A549 (cell line): Measurements from ENCODE around the gene ADRA2A. TPM values are rescaled to one million over a fixed set of nuclear protein-coding genes. Genes with fewer than 3 reads are reported as not detected.

Source experiments
- ATAC-seq, 2 experiments: fragments of 200-7000 bp in 1 of 2; fragments of >200 bp in 1 of 2; cut with Nextera tagmentation in 1 of 2; cut with Tn5 transposase in 1 of 2; 3 replicates each; pipeline versions ENCODE4 v1.8.0 to v1.9.1; 2018 to 2020; ENCODE audit warnings: mild to moderate bottlenecking in 1 of 2, moderate library complexity in 1 of 2
- CTCF ChIA-PET: fragments of 300-600 bp; sonication (Branson Sonifier 250); formaldehyde crosslinking; extraction: SDS; loops from one replicate; lab custom pipeline; 2021; ENCODE audit warnings: antibody characterized with exemption, inconsistent platforms; lab: Yijun Ruan, JAX
- POLR2A ChIA-PET: fragments of 350-600 bp; formaldehyde crosslinking; extraction: SDS; loops from one replicate; lab custom pipeline; 2021; ENCODE audit warnings: antibody characterized with exemption, inconsistent platforms; lab: Yijun Ruan, JAX
- DNase-seq, 2 experiments: peaks; one replicate each; pipeline versions ENCODE4 v3.0.0 to v3.0.0-alpha.2; 2011 to 2016; ENCODE audit warnings: low read depth in 1 of 2, low spot score in 1 of 2
- FAIRE-seq: peaks from 2 replicates; lab custom pipeline; 2011; peaks lifted over from hg19 to GRCh38; lab: Jason Lieb, UNC
- H3K27ac ChIP-seq, 2 experiments: fragments of >200 bp; sonication (Bioruptor Twin); formaldehyde crosslinking; 3 replicates each; pipeline ENCODE4 v1.5.1; 2016 to 2017
- H3K4me1 ChIP-seq: fragments of >200 bp; sonication (Bioruptor Twin); formaldehyde crosslinking; 3 replicates; pipeline ENCODE4 v1.6.1; 2016
- H3K4me2 ChIP-seq: fragments of >200 bp; sonication (Bioruptor Twin); formaldehyde crosslinking; 3 replicates; pipeline ENCODE4 v1.6.1; 2016
- H3K4me3 ChIP-seq: fragments of >200 bp; sonication (Bioruptor Twin); formaldehyde crosslinking; 3 replicates; pipeline ENCODE4 v1.5.1; 2016
- H3K9me3 ChIP-seq: fragments of >200 bp; sonication (Bioruptor Twin); formaldehyde crosslinking; 3 replicates; pipeline ENCODE4 v1.6.1; 2016
- ATOH8 ChIP-seq: fragments of 250-450 bp; sonication (Bioruptor Pico); IDR thresholded peaks from 2 replicates; pipeline ENCODE4 v1.5.0; 2020; ENCODE audit warnings: low read depth, mild to moderate bottlenecking, moderate library complexity
- BCL3 ChIP-seq: fragments of >200 bp; sonication (Bioruptor Twin); formaldehyde crosslinking; IDR thresholded peaks from 3 replicates; pipeline ENCODE4 v1.6.1; 2016
- BHLHE40 ChIP-seq: IDR thresholded peaks from 2 replicates; pipeline ENCODE4 v1.6.1; 2012; ENCODE audit warnings: low read depth, low read length, inconsistent platforms
- EP300 ChIP-seq, 2 experiments: fragments of >200 bp; sonication (Bioruptor Twin); formaldehyde crosslinking; IDR thresholded peaks; 2 replicates in 1 of 2; 3 replicates in 1 of 2; pipeline ENCODE4 v1.6.1; 2016 to 2017
- GATA3 ChIP-seq: IDR thresholded peaks from 2 replicates; pipeline ENCODE4 v1.6.1; 2012; ENCODE audit warnings: borderline replicate concordance
- HOXA7 ChIP-seq: fragments of 250-450 bp; sonication (Bioruptor Pico); IDR thresholded peaks from 2 replicates; pipeline ENCODE4 v1.5.0; 2020; ENCODE audit warnings: mild to moderate bottlenecking, moderate library complexity
- MYC ChIP-seq: IDR thresholded peaks from 2 replicates; pipeline ENCODE4 v1.6.1; 2012; ENCODE audit warnings: mild to moderate bottlenecking, inconsistent platforms, low read length, improper control_type of control experiment, borderline replicate concordance
- NFE2L2 ChIP-seq: fragments of 150-350 bp; conservative IDR thresholded peaks from 2 replicates; pipeline ENCODE4 v1.6.1; 2014; ENCODE audit warnings: low read length
- NR3C1 ChIP-seq: fragments of >200 bp; sonication (Bioruptor Twin); formaldehyde crosslinking; IDR thresholded peaks from 3 replicates; pipeline ENCODE4 v1.6.1; 2017
- POLR2AphosphoS2 ChIP-seq: conservative IDR thresholded peaks from 2 replicates; pipeline ENCODE4 v1.6.1; 2012; ENCODE audit warnings: low read length, improper control_type of control experiment, inconsistent platforms
- RARB ChIP-seq: fragments of 250-450 bp; sonication (Bioruptor Pico); IDR thresholded peaks from 2 replicates; pipeline ENCODE4 v1.8.0; 2021; ENCODE audit warnings: mild to moderate bottlenecking, moderate library complexity
- ZC3H11A ChIP-seq: fragments of 450-650 bp; IDR thresholded peaks from 2 replicates; pipeline ENCODE4 v1.6.1; 2014; ENCODE audit warnings: antibody characterized with exemption, mild to moderate bottlenecking
- ZSCAN20 ChIP-seq: fragments of 250-450 bp; sonication (Bioruptor Pico); IDR thresholded peaks from 2 replicates; pipeline ENCODE4 v1.8.0; 2022; ENCODE audit warnings: mild to moderate bottlenecking, moderate library complexity
- WGBS: methylation state at CpG from one replicate; pipeline ENCODE4 v1.1.6; 2017; ENCODE audit errors: missing lambda C conversion rate; 5-methylcytosine and 5-hydroxymethylcytosine counted together
- polyA plus RNA-seq, 4 experiments: library from polyadenylated mRNA; depleted of rRNA in 3 of 4; stranded (reverse); fragments of >200 nt; fragmentation: RNase III in 1 of 4; extraction: RNeasy Plus Mini Kit Qiagen cat#74134 plus additional on column Dnase treatment in 1 of 4; gene quantifications; 2 replicates in 3 of 4; 3 replicates in 1 of 4; pipeline ENCODE4 v1.2.3, GENCODE V29; 2011 to 2017
- TF ChIP-seq, protein P1 (sequence below): IDR thresholded peaks from 2 replicates; pipeline ENCODE4 v1.6.1; 2012
- TF ChIP-seq, protein P2 (sequence below): fragments of 250-450 bp; sonication (Bioruptor Pico); IDR thresholded peaks from 2 replicates; pipeline ENCODE4 v1.5.0; 2021; ENCODE audit warnings: mild to moderate bottlenecking, moderate library complexity, borderline replicate concordance
- TF ChIP-seq, protein P3 (sequence below): fragments of 150-350 bp; IDR thresholded peaks from 2 replicates; pipeline ENCODE4 v1.6.1; 2014; ENCODE audit warnings: low read depth, mild to moderate bottlenecking, low read length
- TF ChIP-seq, protein P4 (sequence below): IDR thresholded peaks from 2 replicates; pipeline ENCODE4 v1.6.1; 2012; ENCODE audit warnings: low read depth, borderline replicate concordance

ADRA2A gene
- polyA plus RNA-seq, 2 of the 4 experiments (the other 2 are of a cell fraction) = not detected

GRCh38 chr10:111102359-111102837, 25.6 kb downstream of the ADRA2A start:
- no peaks in the 10 kb centered on the region for H3K4me1 ChIP-seq
- ATAC-seq = no peak
- no peaks in the 10 kb centered on the region for H3K9me3 ChIP-seq
- DNase-seq = no peak
- WGBS = 38% methylated on average over 4 of the region's 4 CpGs
- no peak overlapping the region for H3K4me2 ChIP-seq
- H3K27ac ChIP-seq = no peak overlapping the region
- no peak for TF ChIP-seq BHLHE40
- TF ChIP-seq MYC = no peak
- TF ChIP-seq, protein P1, sequence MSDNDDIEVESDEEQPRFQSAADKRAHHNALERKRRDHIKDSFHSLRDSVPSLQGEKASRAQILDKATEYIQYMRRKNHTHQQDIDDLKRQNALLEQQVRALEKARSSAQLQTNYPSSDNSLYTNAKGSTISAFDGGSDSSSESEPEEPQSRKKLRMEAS = no peak
- TF ChIP-seq BCL3 = no peak
- no peak for TF ChIP-seq RARB
- TF ChIP-seq POLR2AphosphoS2 = no peak
- TF ChIP-seq GATA3 = no peak
- no peak for TF ChIP-seq EP300 (IDR thresholded peaks at IDR 0.05)
- TF ChIP-seq ZSCAN20 = no peak
- no peak for TF ChIP-seq ZC3H11A
- TF ChIP-seq, protein P2, sequence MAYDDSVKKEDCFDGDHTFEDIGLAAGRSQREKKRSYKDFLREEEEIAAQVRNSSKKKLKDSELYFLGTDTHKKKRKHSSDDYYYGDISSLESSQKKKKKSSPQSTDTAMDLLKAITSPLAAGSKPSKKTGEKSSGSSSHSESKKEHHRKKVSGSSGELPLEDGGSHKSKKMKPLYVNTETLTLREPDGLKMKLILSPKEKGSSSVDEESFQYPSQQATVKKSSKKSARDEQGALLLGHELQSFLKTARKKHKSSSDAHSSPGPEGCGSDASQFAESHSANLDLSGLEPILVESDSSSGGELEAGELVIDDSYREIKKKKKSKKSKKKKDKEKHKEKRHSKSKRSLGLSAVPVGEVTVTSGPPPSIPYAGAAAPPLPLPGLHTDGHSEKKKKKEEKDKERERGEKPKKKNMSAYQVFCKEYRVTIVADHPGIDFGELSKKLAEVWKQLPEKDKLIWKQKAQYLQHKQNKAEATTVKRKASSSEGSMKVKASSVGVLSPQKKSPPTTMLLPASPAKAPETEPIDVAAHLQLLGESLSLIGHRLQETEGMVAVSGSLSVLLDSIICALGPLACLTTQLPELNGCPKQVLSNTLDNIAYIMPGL (CRISPR knock-in tag) = no peak
- TF ChIP-seq, all 56 proteins: peak for 0
- no peak for FAIRE-seq
- CTCF ChIA-PET = interaction anchor here (0.7 kb wide), 1 partner anchor 9 kb away, joined by 3 read pairs; no protein-coding TSS in a partner anchor
- H3K4me3 ChIP-seq = no peak overlapping the region
- POLR2A ChIA-PET = no interaction called here

- no peaks in the 10 kb centered on the region for H3K9me3 ChIP-seq
- H3K4me1 ChIP-seq = no peaks in the 10 kb centered on the region
- TF ChIP-seq ATOH8 (CRISPR knock-in tag) (no peak), HOXA7 (CRISPR knock-in tag) (no peak), NR3C1 (no peak), ZC3H11A (no peak), ZSCAN20 (no peak), NFE2L2 (no peak), BHLHE40 (no peak), MYC (no peak)
- TF ChIP-seq, protein P3, sequence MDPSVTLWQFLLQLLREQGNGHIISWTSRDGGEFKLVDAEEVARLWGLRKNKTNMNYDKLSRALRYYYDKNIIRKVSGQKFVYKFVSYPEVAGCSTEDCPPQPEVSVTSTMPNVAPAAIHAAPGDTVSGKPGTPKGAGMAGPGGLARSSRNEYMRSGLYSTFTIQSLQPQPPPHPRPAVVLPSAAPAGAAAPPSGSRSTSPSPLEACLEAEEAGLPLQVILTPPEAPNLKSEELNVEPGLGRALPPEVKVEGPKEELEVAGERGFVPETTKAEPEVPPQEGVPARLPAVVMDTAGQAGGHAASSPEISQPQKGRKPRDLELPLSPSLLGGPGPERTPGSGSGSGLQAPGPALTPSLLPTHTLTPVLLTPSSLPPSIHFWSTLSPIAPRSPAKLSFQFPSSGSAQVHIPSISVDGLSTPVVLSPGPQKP = no peak
- TF ChIP-seq, protein P4, sequence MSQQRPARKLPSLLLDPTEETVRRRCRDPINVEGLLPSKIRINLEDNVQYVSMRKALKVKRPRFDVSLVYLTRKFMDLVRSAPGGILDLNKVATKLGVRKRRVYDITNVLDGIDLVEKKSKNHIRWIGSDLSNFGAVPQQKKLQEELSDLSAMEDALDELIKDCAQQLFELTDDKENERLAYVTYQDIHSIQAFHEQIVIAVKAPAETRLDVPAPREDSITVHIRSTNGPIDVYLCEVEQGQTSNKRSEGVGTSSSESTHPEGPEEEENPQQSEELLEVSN = no peak
- ChIA-PET POLR2A (no interaction called here), CTCF (interaction anchor here (0.7 to 1.2 kb wide), 2 partner anchors 8 to 28 kb away, joined by 3 read pairs; no protein-coding TSS in a partner anchor)
- no peak overlapping the region for H3K27ac ChIP-seq
- FAIRE-seq (no peak), ATAC-seq (no peak), DNase-seq (no peak)
- no peak overlapping the region for H3K4me3 ChIP-seq
- H3K4me2 ChIP-seq = no peak overlapping the region
- 13% methylated on average over 7 of the region's 7 CpGs for WGBS
Measured at GRCh38 chr10:111103196-111103840, 26.5 kb downstream of the ADRA2A start.
